ENCODE data around the gene DLG2. TPM values are rescaled to one million over a fixed set of nuclear protein-coding genes. Genes with fewer than 3 reads are reported as not detected.

The DLG2 gene
- total and polyA plus RNA-seq, 2 of the 4 experiments (the other 2 are of a cell fraction): 0.31 to 0.36 TPM

DNA sequence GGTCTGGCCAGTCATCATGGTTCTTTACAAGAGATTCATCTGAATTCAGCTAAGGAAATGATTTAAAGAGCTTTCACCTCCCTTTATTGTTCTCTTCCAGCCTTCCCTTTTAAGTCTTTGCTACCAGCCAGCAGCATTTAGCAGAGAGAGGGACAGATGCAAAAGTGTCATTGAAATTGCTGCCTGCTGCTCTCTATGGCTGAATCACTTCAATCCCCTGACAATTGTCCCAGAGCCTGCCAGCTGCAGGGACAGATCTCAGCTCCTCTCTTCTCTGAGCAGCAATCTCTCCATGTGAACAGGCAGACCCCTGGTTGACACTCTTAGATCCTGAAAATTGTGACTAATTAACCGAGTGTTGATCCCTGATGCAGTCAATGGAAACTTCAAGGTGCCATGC is 1524.0 kb downstream of the DLG2 start:
- H3K27ac ChIP-seq (ENCODE audit: insufficient read depth, low read length): no peak overlapping the region
- H2AFZ ChIP-seq (replicated peaks; ENCODE audit: low read length, poor library complexity): no peak overlapping the region
- H3K18ac ChIP-seq (ENCODE audit: low read depth, low read length): no peak overlapping the region
- no peaks in the 10 kb centered on the region for H3K4me1 ChIP-seq (ENCODE audit: control insufficient read depth, insufficient read depth, low read length)
- DNase-seq: no peak
- no peaks in the 10 kb centered on the region for H4K20me1 ChIP-seq (ENCODE audit: insufficient read depth, low read length)
- no peak overlapping the region for H3K23ac ChIP-seq (ENCODE audit: low read depth, low read length)
- CTCF ChIA-PET: no interaction called here
- no peaks in the 10 kb centered on the region for H3K9me1 ChIP-seq (ENCODE audit: insufficient read depth, low read length)
- H3K27me3 ChIP-seq (ENCODE audit: control insufficient read depth, insufficient read depth, low read length): no peaks in the 10 kb centered on the region
- WGBS, 2 experiments (ENCODE audit: extremely low coverage in 2 of 2, insufficient read length in 1 of 2): 14% methylated on average over 1 of the region's 1 CpG; no CpG with 5 or more reads in 1 of the 2 experiments
- intact Hi-C loops (cut with micrococcal nuclease): no loop called here
- POLR2A ChIA-PET (ENCODE audit: unreplicated experiment): no interaction called here
- H3K9me3 ChIP-seq (ENCODE audit: control insufficient read depth, insufficient read depth, low read length): no peaks in the 10 kb centered on the region
- H3K14ac ChIP-seq (replicated peaks; ENCODE audit: low read depth, low read length): no peak overlapping the region
- H2BK5ac ChIP-seq (ENCODE audit: low read depth, low read length, poor library complexity, severe bottlenecking): no peak overlapping the region
- in situ Hi-C loops (cut with MboI; ENCODE audit: low sequenced_read_pairs): no loop called here
- H3K36me3 ChIP-seq (ENCODE audit: control insufficient read depth, insufficient read depth, low read length): no peaks in the 10 kb centered on the region
- H2BK120ac ChIP-seq (ENCODE audit: low read depth, low read length): no peak overlapping the region
- TF ChIP-seq MXI1 (IDR thresholded peaks at IDR 0.05; ENCODE audit: borderline replicate concordance, low read depth, low read length) (no peak), SMC3 (IDR thresholded peaks at IDR 0.05; ENCODE audit: low read depth, low read length) (no peak), POLR2A (IDR thresholded peaks at IDR 0.05; ENCODE audit: low read depth, low read length) (no peak), RAD21 (IDR thresholded peaks at IDR 0.05; ENCODE audit: low read length) (no peak), RCOR1 (IDR thresholded peaks at IDR 0.05; ENCODE audit: insufficient replicate concordance, low read length) (no peak), RFX5 (IDR thresholded peaks at IDR 0.05; ENCODE audit: low read depth, low read length) (no peak), MAFK (IDR thresholded peaks at IDR 0.05; ENCODE audit: low read depth, low read length) (no peak), FOS (IDR thresholded peaks at IDR 0.05; ENCODE audit: low read depth, low read length) (no peak), NFE2L2 (IDR thresholded peaks at IDR 0.05; ENCODE audit: low read depth, low read length) (no peak), MAZ (IDR thresholded peaks at IDR 0.05; ENCODE audit: borderline replicate concordance, low read depth, low read length) (no peak)
- TF ChIP-seq, protein P1, sequence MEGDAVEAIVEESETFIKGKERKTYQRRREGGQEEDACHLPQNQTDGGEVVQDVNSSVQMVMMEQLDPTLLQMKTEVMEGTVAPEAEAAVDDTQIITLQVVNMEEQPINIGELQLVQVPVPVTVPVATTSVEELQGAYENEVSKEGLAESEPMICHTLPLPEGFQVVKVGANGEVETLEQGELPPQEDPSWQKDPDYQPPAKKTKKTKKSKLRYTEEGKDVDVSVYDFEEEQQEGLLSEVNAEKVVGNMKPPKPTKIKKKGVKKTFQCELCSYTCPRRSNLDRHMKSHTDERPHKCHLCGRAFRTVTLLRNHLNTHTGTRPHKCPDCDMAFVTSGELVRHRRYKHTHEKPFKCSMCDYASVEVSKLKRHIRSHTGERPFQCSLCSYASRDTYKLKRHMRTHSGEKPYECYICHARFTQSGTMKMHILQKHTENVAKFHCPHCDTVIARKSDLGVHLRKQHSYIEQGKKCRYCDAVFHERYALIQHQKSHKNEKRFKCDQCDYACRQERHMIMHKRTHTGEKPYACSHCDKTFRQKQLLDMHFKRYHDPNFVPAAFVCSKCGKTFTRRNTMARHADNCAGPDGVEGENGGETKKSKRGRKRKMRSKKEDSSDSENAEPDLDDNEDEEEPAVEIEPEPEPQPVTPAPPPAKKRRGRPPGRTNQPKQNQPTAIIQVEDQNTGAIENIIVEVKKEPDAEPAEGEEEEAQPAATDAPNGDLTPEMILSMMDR (conservative IDR thresholded peaks at IDR 0.05; ENCODE audit: low read depth, low read length): no peak
- no peak overlapping the region for H3K9ac ChIP-seq (ENCODE audit: low read depth, low read length)
- H3K56ac ChIP-seq (ENCODE audit: extremely low read depth, insufficient read depth, low read length): no peak overlapping the region
- H3K79me1 ChIP-seq (ENCODE audit: low read depth in 1 of 2, low read length in 2 of 2): no peaks in the 10 kb centered on the region
- no peak overlapping the region for H3K4me2 ChIP-seq (ENCODE audit: low read depth, low read length)
- no peak overlapping the region for H2AK5ac ChIP-seq (ENCODE audit: low read depth, low read length)
- H4K5ac ChIP-seq (ENCODE audit: low read depth, low read length): no peak overlapping the region
- no peak overlapping the region for H2BK15ac ChIP-seq (ENCODE audit: low read depth, low read length)
- BruUV-seq (replicated peaks): no TSS peak
- dilution Hi-C loops (cut with HindIII; ENCODE audit: low sequenced_read_pairs, unreplicated experiment): no loop called here
- no peak overlapping the region for H4K91ac ChIP-seq (ENCODE audit: insufficient read depth, low read depth, low read length)
- no peak overlapping the region for H2BK20ac ChIP-seq (ENCODE audit: low read depth, low read length)
- ATAC-seq (ENCODE audit: low read depth): no peak
- H2AK9ac ChIP-seq (replicated peaks; ENCODE audit: low read depth, low read length, poor library complexity): no peak overlapping the region
- no peak overlapping the region for H4K8ac ChIP-seq (ENCODE audit: low read depth in 2 of 2, low read length in 2 of 2)
- H3K4ac ChIP-seq (ENCODE audit: low read depth, low read length): no peak overlapping the region
- no peak overlapping the region for H3K4me3 ChIP-seq (ENCODE audit: insufficient read depth, low read depth, low read length)

Data from IMR-90 (cell line).